Right ventricle myocardium superior (tissue), 1 donor: ENCODE results near the gene HRH4. TPM values are rescaled to one million over a fixed set of nuclear protein-coding genes. Genes with fewer than 3 reads are reported as not detected.

Experiments
- ATAC-seq: fragments of 200-7000 bp; cut with Tn5 transposase; one replicate; pipeline ENCODE4 v1.9.1; 2020; ENCODE audit warnings: mild to moderate bottlenecking; ENCODE audit not compliant: poor library complexity
- DNase-seq: peaks from one replicate; pipeline ENCODE4 v3.0.0-alpha.2; 2020
- intact Hi-C: fragments of 100-400 bp; cut with DNase I; formaldehyde crosslinking; loops from one replicate; pipeline ENCODE4 v1.11.2; 2022
- total RNA-seq: library from RNA; stranded (reverse); fragmentation: NEBNext Ultra II Directional; extraction: Animal tissue kit (Norgen Biotek cat#: 25700); gene quantifications from one replicate; pipeline ENCODE4 v1.2.1, GENCODE V29; 2021
- donor health status: DM: no; HTN: yes; CAD: no; lungs with severe emphysema.

Gene HRH4
- total RNA-seq, 1 donor from 2014 or later: not detected

DNA sequence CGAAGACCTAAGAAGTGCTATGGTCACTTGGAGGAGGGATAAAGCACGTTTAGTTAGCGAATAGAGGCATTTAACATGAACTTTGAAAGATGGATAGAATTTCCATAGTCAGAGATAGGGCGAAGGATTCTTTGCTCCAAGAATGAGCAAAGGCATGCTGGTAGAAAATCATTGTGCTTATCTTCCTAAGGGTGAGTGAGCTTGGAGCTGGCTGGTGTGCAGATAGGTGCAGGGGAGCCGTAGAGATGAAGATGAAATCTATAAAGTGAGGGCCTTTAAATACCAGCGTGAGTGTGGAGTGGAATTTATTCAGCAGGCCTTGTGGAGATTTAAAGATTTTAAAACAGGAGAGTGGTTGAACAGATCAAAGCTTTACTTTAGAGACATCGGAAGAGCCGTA, 1.6 kb downstream of the HRH4 start:
- DNase-seq: no peak
- no peak for ATAC-seq
- intact Hi-C loops: no loop called here

DNA sequence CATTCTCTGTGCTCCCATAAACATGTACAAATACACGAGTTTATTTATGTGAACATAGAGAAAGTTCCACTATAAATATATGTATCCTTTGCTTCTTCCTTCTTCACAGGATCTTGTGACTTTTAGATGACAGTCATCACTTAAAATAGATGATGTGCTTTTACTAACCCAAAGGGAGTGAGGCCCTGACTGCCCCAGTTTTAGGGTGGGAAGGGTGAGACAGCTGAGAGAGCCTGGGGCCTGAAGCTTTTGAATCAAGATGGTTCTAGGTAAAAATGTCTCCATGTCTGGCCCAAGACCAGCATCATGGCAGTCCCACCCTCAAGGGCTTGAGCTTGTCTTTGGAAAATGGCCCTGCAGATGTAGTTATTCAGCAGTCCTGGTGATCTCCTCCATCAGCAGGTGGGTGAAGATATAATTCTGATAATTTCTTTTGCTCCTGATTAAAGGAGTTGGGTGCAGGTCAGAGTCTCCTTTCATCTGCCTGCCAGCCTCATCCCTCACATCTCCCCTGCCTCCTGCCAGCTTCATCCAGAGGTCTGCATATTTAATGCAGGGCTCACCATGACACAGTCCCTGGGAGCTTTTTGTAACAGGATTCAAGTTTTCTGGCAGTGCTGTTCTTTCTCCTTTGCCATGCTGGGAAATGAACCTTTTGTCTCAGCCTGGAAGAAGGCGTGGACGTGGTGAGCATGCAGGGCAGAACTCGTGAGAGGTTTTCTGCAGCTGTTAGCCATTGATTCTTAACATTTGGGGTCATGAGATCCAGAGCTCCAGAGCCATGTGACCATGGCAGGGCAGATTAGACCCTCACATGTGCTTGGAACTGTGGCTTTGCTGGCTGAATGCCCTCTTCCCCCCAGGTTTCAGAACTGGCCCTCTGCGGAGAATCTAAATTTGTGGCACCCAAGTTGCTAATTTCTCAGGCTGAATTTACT, 2.7 kb downstream of the HRH4 start:
- intact Hi-C loops: no loop called here
- ATAC-seq (no peak), DNase-seq (no peak)

DNA sequence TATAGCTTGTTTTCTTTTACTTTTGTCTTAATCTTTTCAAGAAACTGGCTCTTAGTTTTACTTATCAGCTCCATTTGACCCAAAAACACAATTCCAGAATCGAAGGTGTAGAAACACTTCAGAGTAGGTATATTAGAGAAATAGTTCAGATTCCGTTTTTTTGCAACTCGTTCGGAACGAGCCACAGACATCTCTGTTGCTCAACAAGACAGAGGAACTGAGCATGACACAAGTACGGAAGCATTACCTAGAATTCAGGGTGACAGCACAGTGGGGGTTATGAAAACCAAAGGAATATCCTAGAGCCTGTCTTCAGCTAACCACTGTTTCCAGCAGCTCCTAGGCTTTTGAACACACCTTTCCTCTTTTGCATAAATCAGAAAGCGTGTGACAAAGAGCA, 5.0 kb downstream of the HRH4 start:
- intact Hi-C loops: no loop called here
- DNase-seq (no peak), ATAC-seq (no peak)

DNA sequence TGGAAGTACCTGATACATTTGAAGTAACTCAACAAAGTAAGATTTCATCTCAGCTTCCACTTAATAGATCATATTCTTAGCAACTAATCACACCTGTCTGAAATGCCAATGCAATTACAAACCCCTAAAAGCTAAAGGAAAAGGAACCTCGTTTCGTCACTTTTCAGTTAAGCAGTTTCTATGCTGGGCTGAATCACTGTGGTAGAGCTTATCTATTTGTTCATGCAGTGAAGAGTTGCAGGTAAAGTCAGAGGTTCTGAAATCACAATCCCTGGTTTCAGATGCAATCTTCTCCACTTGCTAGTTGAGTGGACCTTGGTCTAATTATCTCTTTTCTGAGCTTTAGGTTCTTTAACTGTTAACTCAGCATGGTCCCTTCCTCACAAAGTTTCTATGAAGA, 6.3 kb downstream of the HRH4 start:
- no peak for ATAC-seq
- no peak for DNase-seq
- intact Hi-C loops: no loop called here

DNA sequence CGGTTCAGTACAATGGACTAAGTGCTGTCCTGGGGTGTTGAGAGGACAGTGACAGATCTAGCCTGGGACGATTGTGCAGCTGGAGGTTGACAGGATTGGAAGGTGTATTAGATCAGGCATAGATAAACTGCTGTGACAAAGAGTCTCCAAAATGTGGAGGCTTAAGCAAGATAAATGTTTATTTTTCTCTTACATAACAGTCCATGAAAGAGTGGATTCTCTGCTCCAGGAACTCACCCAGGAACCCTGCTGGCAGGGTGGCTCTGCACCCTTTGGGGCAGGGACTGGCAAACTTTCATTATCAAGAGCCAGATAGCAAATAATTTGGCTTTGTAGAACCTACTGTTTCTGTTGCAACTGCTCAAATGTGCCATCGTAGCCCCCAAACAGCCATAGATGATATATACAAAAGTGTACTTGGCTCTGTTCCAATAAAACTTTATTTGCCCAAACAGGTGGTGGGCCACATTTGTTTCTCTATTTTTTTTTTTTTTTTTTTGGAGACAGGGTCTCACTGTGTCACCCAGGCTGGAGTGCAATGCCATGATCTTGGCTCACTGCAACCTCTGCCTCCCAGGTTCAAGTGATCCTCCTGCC, 9.7 kb downstream of the HRH4 start:
- intact Hi-C loops: no loop called here
- no peak for ATAC-seq
- DNase-seq: no peak

DNA sequence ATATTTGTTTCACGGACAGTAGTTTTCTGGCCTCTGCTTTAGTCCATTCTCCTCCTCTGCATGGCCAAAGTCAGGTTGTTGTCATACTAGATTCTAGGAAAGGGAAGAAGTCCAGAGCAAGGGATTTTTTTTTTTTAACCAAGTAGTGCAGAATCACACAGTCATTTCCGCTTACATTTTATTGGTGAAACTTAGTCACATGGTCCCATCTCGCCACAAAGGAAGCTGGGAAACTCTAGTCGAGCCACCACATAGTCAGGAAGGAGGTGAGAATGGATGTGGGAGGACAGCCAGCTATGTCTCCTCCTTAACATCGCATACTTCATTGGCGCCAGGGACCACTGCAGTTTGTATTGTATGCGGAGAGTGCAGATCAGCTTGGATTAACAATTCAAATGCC, 10.4 kb downstream of the HRH4 start:
- no peak for DNase-seq
- no peak for ATAC-seq
- intact Hi-C loops: no loop called here

GRCh38 chr18:24472591-24472990, 12.2 kb downstream of the HRH4 start:
- no peak for ATAC-seq
- intact Hi-C loops: no loop called here
- no peak for DNase-seq

DNA sequence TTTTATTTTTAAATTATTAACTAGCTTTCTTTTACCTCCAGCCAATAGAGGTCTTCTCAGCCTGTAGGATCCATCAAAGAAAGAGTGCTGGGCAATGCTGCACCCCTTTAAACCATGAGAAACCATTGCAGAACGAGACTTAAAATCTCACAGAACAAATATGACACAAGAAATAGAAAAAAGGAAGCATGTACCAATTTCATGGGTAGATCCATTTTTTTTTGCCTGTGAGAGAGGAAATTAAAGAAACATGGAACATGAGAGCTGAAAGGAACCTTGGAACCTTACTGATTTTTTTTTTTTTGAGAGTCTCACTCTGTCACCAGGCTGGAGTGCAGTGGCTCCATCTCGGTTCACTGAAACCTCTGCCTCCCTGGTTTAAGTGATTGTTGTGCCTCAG, 14.0 kb downstream of the HRH4 start:
- DNase-seq (no peak), ATAC-seq (no peak)
- intact Hi-C loops: no loop called here

DNA sequence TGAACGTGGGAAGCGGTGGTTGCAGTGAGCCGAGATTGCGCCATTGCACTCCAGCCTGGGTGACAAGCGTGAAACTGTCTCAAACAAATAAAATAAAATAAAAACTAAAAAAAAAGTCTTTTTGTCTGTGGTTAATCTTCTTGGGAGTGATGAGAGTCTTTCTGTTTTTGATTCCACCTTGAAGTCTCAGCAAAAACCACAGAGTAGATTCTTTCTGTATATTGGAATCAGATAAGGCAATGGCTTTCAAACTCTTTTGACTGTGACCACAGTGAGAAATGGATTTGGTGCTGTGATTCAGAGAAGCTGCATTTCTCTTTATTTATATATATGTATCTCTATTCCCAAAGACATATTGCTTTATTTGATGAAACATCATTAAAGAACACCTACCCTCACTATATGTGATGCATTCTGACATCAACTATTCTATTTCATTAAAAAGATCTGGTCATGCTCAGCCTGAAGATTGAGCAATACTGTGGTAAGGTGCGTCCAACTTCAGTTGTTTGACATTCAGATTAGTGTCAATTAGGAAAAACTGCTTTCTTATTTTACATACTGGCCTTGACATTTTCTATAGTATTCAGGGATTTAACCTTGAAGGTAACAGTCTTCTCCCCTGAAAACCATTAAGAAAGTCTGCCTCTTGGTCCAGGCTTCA, 15.6 kb downstream of the HRH4 start:
- no peak for ATAC-seq
- intact Hi-C loops: no loop called here

DNA sequence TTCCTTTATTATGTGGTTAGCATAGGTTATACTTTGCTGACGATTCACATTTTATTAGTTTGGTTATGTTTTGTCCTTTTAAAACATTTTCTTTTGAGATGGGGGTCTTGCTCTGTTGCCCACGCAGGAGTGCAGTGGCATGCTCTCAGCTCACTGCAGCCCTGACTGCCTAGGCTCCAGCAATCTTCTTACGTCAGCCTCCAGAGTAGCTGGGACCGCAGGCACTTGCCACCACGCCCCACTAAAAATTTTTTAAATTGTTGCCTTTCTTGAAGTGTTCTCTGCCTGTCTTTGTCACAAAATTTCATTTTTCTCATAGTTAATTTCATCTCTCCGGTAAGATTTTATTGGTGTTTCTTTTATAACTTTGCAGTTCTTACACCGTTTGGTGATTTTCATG, 18.9 kb downstream of the HRH4 start:
- DNase-seq (no peak), ATAC-seq (no peak)

More for the DNA sequence above, 15.6 kb downstream of the HRH4 start:
- no peak for DNase-seq

DNA sequence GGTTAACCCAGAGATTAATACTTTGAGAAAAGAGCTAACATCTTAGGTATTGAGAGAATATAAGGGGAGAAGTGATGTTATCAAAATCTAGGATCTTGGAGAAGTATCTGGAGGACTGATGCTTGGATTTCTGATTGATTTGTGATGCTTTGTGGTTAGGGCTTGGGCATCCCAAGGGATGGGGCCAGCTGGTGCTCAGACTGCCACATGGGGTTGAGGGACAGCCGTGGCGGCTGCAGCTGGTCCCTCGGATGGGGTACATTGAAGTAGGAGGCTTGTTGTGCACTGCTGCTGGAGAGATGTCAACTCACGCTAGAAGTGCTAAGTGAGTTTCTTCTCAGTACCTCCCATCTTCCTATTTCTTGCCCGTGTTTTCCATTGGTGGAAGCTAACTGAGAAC, 22.4 kb downstream of the HRH4 start:
- intact Hi-C loops: no loop called here
- no peak for ATAC-seq
- DNase-seq: no peak

More for the DNA sequence above, 18.9 kb downstream of the HRH4 start:
- intact Hi-C loops: no loop called here

DNA sequence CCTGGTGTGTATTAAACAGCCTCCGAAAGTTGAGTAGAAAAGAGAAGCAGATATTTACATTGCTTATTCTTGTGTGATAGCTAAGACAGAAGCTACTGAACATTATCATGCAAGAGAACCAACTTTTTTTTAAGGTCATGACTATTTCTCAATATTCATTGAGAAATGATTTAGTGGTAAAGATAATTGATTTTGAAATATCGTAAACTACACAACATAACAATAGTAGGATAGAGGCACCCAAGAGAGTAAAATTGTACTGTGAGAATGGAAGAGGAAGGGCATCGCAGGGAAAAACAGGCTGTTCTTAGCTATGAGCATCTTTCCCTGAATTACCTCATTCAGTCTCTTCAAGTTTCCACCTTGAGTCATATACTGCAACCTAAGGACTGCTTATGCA, 25.2 kb downstream of the HRH4 start:
- no peak for DNase-seq
- intact Hi-C loops: loop anchor here (5.0 kb wide), 2 partner anchors 128 to 242 kb away; no protein-coding TSS in a partner anchor
- no peak for ATAC-seq

GRCh38 chr18:24486684-24487083, 26.2 kb downstream of the HRH4 start:
- ATAC-seq (no peak), DNase-seq (no peak)
- intact Hi-C loops: loop anchor here (5.0 kb wide), 2 partner anchors 129 to 241 kb away; no protein-coding TSS in a partner anchor

DNA sequence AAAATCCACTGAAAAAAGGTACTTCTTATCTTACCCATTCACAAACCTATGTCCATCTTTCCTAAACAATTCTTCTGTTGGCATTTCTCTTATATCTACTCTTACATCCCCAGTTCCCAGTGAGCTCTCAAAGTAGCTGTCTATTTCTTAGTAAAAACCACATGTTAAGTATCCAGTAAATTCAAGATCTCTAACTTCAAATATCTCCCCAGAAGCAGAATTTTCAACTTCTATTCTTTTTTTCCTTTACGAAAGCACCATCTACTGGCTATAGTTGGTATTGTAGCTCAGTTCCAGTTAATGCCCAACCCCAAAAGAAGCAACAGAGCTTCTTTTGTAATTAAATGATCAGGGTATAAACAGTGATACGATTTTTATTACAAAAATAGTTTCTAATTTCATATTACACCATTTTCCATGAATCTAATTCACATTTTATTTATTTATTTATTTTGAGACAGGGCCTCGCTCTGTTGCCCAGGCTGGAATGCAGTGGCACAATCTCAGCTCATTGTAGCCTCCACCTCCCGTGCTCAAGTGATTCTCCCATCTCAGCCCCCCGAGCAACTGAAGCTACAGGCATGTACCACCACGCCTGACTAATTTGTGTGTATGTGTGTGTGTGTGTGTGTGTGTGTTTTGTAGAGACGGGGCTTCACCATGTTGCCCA, 28.5 kb downstream of the HRH4 start:
- intact Hi-C loops: loop anchor here (5.0 kb wide), 2 partner anchors 132 to 238 kb away; no protein-coding TSS in a partner anchor
- ATAC-seq: peak; percentile 70
- DNase-seq: no peak

- intact Hi-C loops: no loop called here
- no peak for DNase-seq
- no peak for ATAC-seq
Measured at GRCh38 chr18:24490539-24490938, 30.1 kb downstream of the HRH4 start.

GRCh38 chr18:24491927-24492834, 31.7 kb downstream of the HRH4 start:
- no peak for ATAC-seq
- intact Hi-C loops: no loop called here

GRCh38 chr18:24494586-24494985, 34.1 kb downstream of the HRH4 start:
- ATAC-seq (no peak), DNase-seq (no peak)
- intact Hi-C loops: no loop called here

More at GRCh38 chr18:24491927-24492834, 31.7 kb downstream of the HRH4 start:
- no peak for DNase-seq
